Activated T-cell treated with anti-CD3 and anti-CD28 coated beads, Interleukin-2, amount 50 U/mL, for 4 hours (primary cell): ENCODE data around the gene OR5B3. TPM values are rescaled to one million over a fixed set of nuclear protein-coding genes. Genes with fewer than 3 reads are reported as not detected.

Source experiments
- ATAC-seq, 2 donors: fragments of 200-7000 bp; cut with Tn5 transposase; one replicate each; pipeline ENCODE4 v1.10.0; 2021
- DNase-seq: peaks from one replicate; pipeline ENCODE4 v3.0.0-alpha.2; 2020
- H3K27me3 Mint-ChIP-seq: one replicate; pipeline ENCODE4 v1.8.0; 2021; ENCODE audit warnings: low read depth, mixed read lengths
- H3K36me3 Mint-ChIP-seq: one replicate; pipeline ENCODE4 v1.8.0; 2022; ENCODE audit warnings: mixed read lengths; ENCODE audit not compliant: insufficient read depth
- H3K4me1 Mint-ChIP-seq: one replicate; pipeline ENCODE4 v1.8.0; 2021; ENCODE audit warnings: low read depth, mixed read lengths
- H3K4me3 Mint-ChIP-seq: one replicate; pipeline ENCODE4 v1.8.0; 2021; ENCODE audit warnings: mild to moderate bottlenecking, moderate library complexity, mixed read lengths
- H3K9me3 Mint-ChIP-seq: one replicate; pipeline ENCODE4 v1.8.0; 2021; ENCODE audit warnings: mixed read lengths
- total RNA-seq, 3 donors: library from RNA; stranded (reverse); gene quantifications; one replicate each; pipeline ENCODE4 v1.2.1, GENCODE V29; 2021

The OR5B3 gene
- total RNA-seq, 3 donors from 2014 or later = not detected

DNA sequence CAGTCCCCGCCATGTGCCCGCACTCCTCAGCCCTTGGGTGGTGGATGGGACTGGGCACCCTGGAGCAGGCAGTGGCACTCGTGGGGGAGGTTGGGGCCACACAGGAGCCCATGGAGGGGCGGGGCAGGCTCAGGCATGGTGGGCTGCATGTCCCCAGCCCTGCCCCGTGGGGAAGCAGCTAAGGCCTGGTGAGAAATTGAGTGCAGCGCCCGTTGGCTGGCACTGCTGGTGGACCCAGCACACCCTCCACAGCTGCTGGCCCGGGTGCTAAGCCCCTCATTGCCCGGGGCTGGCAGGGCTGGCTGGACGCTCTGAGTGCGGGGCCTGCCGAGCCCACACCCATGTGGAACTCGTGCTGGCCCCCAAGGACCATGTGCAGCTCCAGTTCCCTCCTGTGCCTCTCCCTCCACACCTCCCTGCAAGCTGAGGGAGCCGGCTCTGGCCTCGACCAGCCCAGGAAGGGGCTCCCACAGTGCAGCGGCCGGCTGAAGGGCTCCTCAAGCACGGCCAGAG is 16.1 kb downstream of the OR5B3 start:
- H3K4me1 Mint-ChIP-seq = no peaks in the 10 kb centered on the region
- peaks cover 4% of the 10 kb centered on the region for H3K9me3 Mint-ChIP-seq
- H3K27me3 Mint-ChIP-seq = no peaks in the 10 kb centered on the region
- no peak for DNase-seq
- no peak for ATAC-seq
- H3K4me3 Mint-ChIP-seq = no peak overlapping the region
- no peaks in the 10 kb centered on the region for H3K36me3 Mint-ChIP-seq

- no peaks in the 10 kb centered on the region for H3K4me1 Mint-ChIP-seq
- no peaks in the 10 kb centered on the region for H3K9me3 Mint-ChIP-seq
- DNase-seq (no peak), ATAC-seq (no peak)
- no peaks in the 10 kb centered on the region for H3K36me3 Mint-ChIP-seq
- no peak within 1 kb of the TSS for H3K4me3 Mint-ChIP-seq
- H3K27me3 Mint-ChIP-seq = peaks cover 8% of the 10 kb centered on the region
These were observed 47.7 kb downstream of the OR5B3 start, which contains the start of gene OR5B17 for GRCh38 chr11:58358969-58359368. Gene OR5B17, minus strand, starts transcription at chr11:58359069. Its CDS starts 0 bp downstream, at chr11:58359069.

DNA sequence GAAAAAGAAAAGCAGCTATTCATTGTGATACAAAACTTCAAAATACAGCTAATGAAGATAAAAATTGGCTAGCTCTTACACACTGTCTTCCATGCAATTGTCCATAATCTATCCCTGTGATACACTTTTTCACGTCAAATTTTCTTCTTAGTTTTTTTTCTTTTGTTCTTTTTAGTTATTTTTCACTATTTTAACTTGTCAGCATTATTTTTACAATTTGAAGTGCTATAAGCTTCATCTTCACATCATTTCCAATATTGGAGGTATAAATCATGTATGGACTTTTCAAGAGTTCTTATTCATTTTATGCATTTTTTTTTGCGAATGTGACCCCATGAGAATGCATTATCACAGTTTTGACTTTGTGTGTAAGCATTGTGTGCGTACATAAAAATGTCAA is 51.9 kb downstream of the OR5B3 start:
- Mint-ChIP-seq H3K4me1 (no peaks in the 10 kb centered on the region), H3K9me3 (no peaks in the 10 kb centered on the region), H3K27me3 (peaks cover 8% of the 10 kb centered on the region), H3K36me3 (no peaks in the 10 kb centered on the region), H3K4me3 (no peak overlapping the region)
- DNase-seq = no peak
- no peak for ATAC-seq

Other genes with a start within 250 kb of the OR5B3 start
- gene OR9Q2, start 217.8 kb downstream of the OR5B3 start, total RNA-seq = not detected
- gene OR1S2, start 202.7 kb downstream of the OR5B3 start, total RNA-seq = not detected
- not detected for gene OR1S1, start 194.2 kb downstream of the OR5B3 start, total RNA-seq
- gene OR10Q1, start 178.0 kb downstream of the OR5B3 start, total RNA-seq = not detected
- gene OR10W1, start 138.6 kb downstream of the OR5B3 start, total RNA-seq = not detected
- not detected for gene OR5B17, start 47.8 kb downstream of the OR5B3 start, total RNA-seq
- not detected for gene OR5B2, start 21.2 kb upstream of the OR5B3 start, total RNA-seq
- gene OR5B12, start 35.4 kb upstream of the OR5B3 start, total RNA-seq = not detected
- not detected for gene OR5B21, start 101.2 kb upstream of the OR5B3 start, total RNA-seq
- gene LPXN, start 169.0 kb upstream of the OR5B3 start, total RNA-seq = 100 to 1,000 TPM; 102 to 116 (median 115) TPM
- 10 to 100 TPM; 54.8 to 60.4 (median 54.9) TPM for gene ZFP91, start 172.2 kb upstream of the OR5B3 start, total RNA-seq
- 1 to 10 TPM; 3.5 to 4.3 (median 3.6) TPM for gene CNTF, start 215.8 kb upstream of the OR5B3 start, total RNA-seq